GM21717 (cell line): ENCODE data around the gene MEIS2.

ENCODE experiments used
- ATAC-seq: cut with Tn5 transposase; IDR thresholded peaks from one replicate; pipeline ENCODE4 v1.9.1; 2021; ENCODE audit warnings: mild to moderate bottlenecking, moderate library complexity; ENCODE audit not compliant: unreplicated experiment

MEIS2 gene

DNA sequence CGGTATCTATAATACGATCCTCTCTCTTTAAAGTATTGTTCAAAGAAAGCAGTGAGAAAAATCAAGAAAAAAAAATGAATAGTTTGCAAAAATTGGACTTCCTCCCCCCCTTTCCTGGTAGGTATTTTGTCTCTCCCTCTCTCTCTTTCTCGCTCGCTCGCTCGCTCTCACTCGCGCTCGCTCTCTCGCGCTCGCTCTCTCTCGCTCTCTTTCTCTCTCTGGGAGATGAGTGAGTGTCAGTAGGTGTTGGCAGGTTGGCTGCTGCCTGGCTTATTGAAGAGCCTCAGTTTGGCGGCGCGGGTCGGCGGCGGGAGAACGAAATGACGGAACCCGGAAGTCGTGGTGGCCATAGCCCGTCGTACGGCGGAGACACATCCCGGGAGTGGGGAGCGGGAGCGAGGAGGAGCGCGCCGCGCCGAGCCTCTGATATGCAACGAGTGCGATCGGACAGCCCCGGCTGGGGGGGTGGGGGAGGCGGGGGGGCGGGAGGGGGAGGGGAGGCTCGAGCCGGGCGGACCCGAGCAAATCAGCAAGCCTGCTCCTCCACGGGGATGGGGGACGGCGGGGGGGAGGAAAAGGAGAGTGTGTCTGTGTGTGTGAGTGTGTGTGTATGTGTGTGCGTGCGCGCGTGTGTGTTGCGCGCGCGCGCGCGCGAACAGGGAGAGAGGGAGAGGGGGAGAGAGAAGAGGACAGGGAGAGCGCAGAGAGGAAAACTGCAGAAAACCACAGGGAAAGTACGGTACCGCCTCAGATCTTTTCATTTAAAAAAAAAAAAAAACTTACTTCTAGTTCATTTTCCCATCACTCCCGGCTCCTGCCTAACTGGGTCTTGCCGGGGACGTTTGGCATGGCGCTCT lies at the start of gene MEIS2:
TSS of gene MEIS2 (minus strand) at position 441 of the 857 bp plus-strand sequence. CDS start 1,083 bp downstream, outside the sequence.
- peak; percentile 59 for ATAC-seq

GRCh38 chr15:37149146-37149545 lies 48.8 kb upstream of the MEIS2 start:
- no peak for ATAC-seq

DNA sequence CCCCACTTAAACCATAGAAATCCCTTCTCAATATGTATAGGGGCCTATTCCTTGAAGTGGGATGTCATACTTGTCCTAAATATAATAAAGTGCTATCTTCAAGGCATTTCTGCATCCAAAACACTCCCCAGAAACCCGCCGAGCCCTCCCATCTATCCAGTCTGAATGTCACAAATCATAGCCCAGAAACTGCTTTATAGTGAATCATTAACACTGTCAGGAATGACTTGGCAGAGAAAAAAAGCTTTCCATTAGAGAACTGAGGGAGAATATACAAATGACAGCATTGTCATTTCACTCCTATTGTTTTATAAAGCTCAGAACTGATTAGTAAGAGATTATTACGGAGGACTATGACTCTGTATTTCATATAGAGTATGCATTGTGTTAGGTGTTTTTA lies 48.4 kb upstream of the MEIS2 start:
- no peak for ATAC-seq

DNA sequence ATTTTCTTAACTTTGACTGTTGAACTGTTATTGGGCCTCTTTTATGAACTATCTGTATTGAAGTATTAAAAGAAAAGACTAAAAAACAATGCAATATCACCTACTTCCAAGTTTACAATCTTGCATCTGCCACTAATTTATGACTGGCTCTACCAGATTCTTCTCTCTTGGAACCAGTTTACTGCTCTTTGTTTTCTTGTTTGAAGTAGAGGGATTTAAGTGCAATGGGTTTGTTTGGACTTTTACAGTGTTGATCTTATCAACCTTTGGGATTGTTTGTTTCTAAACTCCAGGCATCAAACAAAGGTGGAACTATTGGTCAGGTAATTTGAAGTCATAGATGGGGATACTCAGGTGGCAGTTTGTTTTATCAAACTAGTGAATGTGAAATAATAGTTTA lies 43.0 kb upstream of the MEIS2 start:
- ATAC-seq: no peak

DNA sequence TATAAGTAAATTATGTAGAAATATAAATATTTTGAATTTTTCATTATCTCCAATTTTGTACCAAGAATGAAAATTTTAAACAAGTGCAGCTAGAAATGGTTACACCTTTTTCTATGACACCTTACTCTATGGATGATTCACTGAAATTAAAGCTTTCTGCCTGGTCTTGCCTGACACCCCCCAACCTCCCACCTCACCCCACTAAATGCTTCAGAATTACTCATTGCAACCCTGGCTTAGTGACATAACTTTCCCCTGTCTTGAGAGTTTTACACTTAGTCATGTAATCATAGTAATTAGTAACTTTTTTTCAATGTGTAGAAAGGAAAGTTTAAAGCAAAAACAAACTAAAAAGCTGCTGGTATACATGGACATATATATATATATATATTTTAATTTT lies 42.0 kb upstream of the MEIS2 start:
- no peak for ATAC-seq

- ATAC-seq: no peak
Observed at GRCh38 chr15:37140531-37141058, 40.2 kb upstream of the MEIS2 start.

DNA sequence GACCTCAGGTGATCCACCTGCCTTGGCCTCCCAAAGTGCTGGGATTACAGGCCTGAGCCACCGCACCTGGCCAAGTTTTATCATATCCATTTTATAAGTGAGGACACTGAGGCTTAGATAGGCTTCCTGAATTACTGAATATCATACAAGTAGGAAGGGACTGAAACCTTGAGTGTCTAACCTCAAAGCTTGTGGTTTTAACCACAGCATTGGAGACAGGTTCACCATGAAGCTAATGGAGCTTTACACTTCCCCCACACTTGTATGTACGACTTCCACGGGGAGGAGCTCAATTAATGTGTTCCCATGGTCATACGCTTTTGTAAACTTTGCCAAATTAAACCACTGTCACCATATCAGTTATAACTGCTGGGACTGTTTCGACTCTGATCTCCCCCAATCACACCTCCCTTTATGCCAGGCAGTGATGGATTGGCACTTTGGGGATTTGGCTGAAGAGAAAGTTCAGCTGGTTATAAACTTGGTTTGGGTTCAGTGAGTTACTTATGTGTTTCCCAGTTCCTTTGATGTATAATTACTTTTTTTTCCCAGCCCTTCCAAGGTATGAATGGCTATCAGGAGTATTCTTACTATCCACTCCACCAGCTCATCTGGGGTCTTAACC lies 38.4 kb upstream of the MEIS2 start:
- ATAC-seq: no peak

- no peak for ATAC-seq
Observed at GRCh38 chr15:37137221-37137620, 36.9 kb upstream of the MEIS2 start.

GRCh38 chr15:37136666-37137065 lies 36.3 kb upstream of the MEIS2 start:
- no peak for ATAC-seq

DNA sequence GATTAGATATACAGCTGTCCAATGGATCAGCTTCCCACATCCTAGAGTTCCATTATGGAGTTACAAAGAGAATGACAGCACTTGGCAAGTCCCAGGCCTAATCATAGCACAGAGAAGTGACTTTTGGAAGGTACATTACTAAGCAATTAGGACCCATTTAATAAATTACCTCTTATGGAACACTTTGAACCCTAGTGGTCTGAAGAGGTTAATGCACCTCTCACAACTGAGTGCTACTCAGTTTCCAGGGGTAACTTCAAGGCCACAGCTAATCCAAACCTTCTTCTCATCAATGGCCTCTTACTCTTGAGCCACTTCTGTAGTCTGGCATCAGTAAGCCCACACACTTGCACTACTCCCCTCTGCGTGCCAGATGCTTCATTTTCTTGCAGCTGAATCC lies 34.9 kb upstream of the MEIS2 start:
- no peak for ATAC-seq

DNA sequence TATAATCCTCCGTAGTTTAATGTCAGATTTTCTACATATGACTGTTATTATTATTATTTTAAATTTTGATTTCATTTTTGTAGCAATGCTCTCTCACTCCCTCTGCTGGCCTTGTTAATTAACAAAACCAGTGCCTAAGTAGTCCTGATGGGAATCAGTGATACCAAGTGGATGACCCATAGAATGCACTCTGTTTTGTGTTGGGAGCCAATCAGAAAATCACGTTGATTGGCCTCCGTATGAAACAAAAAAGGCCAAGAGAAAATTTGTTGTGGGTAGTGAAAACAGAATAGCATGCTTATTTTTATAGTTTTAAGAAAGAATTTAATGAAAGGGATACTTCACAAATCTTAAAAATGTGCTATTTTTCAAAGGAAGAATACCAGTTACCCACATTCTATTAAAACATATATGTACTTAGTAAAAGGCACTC lies 34.4 kb upstream of the MEIS2 start:
- ATAC-seq: no peak

GRCh38 chr15:37134244-37134643 lies 33.9 kb upstream of the MEIS2 start:
- ATAC-seq: no peak

DNA sequence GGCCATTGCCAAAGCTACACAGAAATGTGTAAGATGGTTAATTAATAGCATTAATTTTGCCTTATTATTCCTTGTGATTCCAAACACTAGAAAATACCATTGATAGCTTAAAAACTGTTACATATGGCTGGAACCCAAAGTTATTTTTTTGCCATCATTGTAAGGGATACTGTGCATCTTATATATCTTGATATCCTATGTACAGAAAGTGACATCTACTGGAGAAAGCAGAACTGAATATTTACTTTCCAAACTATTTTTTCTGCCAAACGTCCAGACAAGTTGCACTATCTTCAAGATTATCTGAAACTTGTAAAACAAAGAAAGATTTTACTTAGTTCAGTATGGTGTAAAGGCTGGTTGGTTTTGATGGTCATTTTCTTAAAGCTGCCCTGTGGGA lies 33.3 kb upstream of the MEIS2 start:
- no peak for ATAC-seq

- ATAC-seq: no peak
Observed at GRCh38 chr15:37132826-37133417, 32.6 kb upstream of the MEIS2 start.

GRCh38 chr15:37131621-37132020 lies 31.3 kb upstream of the MEIS2 start:
- ATAC-seq: no peak

DNA sequence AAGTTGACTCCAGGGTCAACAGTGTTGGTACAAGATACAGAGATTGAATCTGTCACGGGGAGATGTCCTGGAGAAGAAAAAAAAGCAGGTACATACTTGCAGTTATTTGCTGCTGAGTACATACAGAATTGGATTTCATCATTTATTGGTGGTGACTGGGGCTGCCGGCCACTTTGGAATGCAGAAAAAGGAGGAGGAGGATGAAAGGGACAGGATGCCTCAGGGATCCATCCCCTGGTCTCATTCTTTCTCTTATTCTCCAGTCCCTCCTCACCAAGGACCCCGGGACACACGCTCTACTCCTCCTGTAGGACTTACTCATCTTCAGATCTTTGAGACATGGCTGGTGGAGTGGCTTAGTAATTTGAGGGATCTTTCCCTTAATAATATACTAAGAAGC lies 30.0 kb upstream of the MEIS2 start:
- no peak for ATAC-seq

- no peak for ATAC-seq
Observed at GRCh38 chr15:37125143-37125542, 24.8 kb upstream of the MEIS2 start.

- ATAC-seq: no peak
Observed at GRCh38 chr15:37124331-37124730, 24.0 kb upstream of the MEIS2 start.

- no peak for ATAC-seq
Observed at GRCh38 chr15:37122703-37123102, 22.4 kb upstream of the MEIS2 start.

GRCh38 chr15:37121492-37121891 lies 21.1 kb upstream of the MEIS2 start:
- no peak for ATAC-seq

DNA sequence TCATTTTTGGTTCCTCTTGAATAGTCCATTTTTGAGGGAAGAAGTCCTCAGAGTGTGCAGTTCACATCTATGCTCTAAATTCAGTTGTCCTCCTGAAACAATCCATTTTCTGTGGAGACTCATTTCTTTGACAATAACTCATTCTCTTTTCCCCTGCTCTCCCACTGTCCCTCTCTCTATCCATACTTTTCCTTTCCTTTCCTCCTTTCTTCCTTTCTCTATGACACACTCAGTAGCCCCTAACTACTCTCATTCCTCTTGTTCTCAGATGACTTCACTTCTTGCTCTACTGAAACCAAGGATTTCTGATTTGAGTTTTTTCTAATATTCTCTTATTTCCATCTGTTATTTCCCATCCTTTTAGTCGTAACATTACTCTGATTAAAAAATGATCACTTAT lies 16.7 kb upstream of the MEIS2 start:
- ATAC-seq: no peak

DNA sequence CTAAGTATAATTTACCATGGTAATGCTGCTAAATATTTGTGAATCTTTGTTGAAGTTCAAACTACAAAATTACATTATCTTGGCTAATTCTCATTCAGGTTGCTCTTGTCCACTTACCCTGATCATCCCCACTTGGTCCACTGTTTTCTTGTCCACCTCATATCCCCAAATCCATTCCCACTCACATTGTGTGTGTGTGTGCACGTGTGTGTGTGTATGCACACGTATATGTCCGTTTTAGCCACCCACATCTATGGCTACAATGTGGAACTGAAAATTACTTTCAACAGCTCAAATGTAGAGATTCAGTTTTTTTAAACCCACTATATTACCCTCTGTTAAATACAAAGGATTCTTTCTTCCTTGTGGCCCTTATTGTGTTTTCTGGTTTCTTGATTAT lies 15.2 kb upstream of the MEIS2 start:
- no peak for ATAC-seq
